Retinal pigment epithelial cell (primary cell): Measurements from ENCODE around the gene IL12RB2.

Experiments used
- DNase-seq: peaks from one replicate; pipeline ENCODE4 v3.0.0-alpha.2; 2010; ENCODE audit warnings: low read depth
- H3K4me3 ChIP-seq: 2 replicates; pipeline ENCODE4 v1.5.1; 2011; ENCODE audit warnings: mild to moderate bottlenecking, low read length, control low read depth, moderate library complexity
- TF ChIP-seq, protein P1 (sequence below): conservative IDR thresholded peaks from 2 replicates; pipeline ENCODE4 v1.5.1; 2011; ENCODE audit warnings: low read depth, low read length, control low read depth, inconsistent platforms

Gene IL12RB2

DNA sequence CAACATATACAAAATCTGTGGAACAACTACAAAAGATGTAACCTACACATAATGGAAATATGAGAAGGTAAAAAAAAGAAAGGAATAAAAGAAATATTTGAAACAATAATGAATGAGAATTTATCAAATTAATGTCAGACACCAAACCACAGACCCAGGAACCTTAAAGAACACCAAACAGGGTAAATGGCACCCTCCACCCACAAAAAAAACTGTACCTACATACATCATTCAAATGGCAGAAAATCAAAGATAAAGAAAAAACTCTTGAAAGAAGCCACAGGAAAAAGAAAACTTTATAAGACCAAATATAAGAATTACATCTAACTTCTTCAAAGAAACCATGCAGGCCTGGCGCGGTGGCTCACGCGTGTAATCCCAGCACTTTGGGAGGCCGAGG, 54.0 kb downstream of the IL12RB2 start:
- TF ChIP-seq, protein P1, sequence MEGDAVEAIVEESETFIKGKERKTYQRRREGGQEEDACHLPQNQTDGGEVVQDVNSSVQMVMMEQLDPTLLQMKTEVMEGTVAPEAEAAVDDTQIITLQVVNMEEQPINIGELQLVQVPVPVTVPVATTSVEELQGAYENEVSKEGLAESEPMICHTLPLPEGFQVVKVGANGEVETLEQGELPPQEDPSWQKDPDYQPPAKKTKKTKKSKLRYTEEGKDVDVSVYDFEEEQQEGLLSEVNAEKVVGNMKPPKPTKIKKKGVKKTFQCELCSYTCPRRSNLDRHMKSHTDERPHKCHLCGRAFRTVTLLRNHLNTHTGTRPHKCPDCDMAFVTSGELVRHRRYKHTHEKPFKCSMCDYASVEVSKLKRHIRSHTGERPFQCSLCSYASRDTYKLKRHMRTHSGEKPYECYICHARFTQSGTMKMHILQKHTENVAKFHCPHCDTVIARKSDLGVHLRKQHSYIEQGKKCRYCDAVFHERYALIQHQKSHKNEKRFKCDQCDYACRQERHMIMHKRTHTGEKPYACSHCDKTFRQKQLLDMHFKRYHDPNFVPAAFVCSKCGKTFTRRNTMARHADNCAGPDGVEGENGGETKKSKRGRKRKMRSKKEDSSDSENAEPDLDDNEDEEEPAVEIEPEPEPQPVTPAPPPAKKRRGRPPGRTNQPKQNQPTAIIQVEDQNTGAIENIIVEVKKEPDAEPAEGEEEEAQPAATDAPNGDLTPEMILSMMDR: no peak
- H3K4me3 ChIP-seq: no peak overlapping the region
- DNase-seq: no peak

DNA sequence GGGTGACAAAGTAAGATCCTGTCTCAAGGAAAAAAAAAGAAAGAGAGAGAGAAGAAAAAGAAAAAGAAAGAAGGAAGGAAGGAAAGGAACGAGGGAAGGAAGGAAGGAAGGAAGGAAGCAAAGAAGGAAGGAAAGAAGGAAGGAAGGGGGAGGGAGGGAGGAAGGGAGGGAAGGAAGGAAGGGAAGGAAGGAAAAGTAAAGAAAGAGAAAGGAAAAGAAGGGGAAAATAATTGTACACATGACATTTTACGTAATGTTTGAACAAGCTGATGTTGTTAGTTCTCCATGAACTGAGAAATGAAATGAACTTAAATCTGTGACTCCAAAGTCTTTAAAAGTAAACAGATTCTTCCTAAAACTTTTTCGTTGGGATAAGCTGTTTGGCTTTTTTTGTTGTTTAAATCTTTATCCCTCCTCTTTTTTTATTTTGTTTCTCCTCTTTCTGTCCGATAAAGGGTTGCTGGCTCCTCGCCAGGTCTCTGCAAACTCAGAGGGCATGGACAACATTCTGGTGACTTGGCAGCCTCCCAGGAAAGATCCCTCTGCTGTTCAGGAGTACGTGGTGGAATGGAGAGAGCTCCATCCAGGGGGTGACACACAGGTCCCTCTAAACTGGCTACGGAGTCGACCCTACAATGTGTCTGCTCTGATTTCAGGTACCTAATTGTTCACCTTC, 59.8 kb downstream of the IL12RB2 start:
- TF ChIP-seq, protein P1: peak; percentile 23
- no peak overlapping the region for H3K4me3 ChIP-seq
- no peak for DNase-seq

DNA sequence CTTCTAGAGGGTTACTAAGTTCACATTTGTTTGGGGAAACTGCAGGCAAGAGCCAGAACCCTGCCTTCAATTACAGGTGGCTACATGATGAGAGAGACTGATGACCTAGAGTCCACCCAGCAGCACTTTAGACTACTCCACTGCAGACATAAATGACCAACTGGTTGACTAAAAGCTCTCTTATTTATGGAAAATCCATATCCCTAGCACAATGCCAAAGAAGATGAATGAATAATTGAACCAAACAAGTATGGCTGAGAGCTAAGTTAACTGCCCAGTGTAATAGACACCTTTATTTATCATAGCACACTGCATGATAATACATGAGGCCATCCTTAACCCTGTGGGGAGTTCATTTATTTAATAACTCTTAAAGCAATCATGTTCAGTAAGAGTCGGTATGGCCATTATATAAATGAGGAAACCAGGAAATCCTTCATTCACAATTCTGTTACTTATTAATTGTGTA, 60.4 kb downstream of the IL12RB2 start:
- TF ChIP-seq, protein P1: no peak

DNA sequence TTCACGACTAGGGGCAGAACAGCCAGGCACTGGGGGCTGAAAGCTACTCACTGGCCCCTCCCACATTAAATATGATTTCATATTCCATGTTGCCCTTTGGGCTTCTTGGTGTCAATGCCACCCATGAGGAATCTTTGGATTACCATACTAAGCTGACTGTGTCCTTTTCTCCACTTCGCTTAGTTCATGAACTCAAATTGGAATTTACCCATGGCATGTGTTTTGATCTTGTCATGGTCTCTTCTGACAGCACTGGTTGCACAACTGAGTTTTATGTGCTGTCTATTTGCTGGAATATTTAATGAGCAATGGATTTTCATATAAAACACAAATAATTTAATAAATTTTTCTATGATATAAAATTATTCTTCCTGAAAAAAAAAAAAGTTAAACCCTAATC, 63.4 kb downstream of the IL12RB2 start:
- no peak overlapping the region for H3K4me3 ChIP-seq
- DNase-seq: no peak
- TF ChIP-seq, protein P1: no peak

More for the DNA sequence above, 60.4 kb downstream of the IL12RB2 start:
- no peak overlapping the region for H3K4me3 ChIP-seq
- DNase-seq: no peak

DNA sequence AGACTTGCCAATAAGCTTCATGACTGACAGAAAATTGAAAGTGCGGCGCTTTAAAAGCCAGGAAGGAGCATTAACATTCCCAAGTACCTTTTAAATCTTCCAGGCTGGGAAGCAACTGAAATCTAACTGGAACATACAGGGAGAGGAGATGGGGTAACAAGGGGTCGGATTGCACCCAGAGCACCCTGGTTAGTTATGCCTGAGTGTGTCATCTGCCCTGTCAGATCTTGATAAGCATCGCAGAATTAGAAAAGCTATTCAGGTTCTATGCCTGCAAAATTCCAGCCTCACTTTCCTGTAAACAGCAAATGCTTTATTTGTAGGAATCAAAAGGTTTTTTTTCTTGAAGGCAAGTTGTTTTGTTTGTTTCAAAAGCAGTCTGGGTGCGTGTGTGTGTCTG, 64.0 kb downstream of the IL12RB2 start:
- no peak overlapping the region for H3K4me3 ChIP-seq
- TF ChIP-seq, protein P1: no peak
- no peak for DNase-seq

DNA sequence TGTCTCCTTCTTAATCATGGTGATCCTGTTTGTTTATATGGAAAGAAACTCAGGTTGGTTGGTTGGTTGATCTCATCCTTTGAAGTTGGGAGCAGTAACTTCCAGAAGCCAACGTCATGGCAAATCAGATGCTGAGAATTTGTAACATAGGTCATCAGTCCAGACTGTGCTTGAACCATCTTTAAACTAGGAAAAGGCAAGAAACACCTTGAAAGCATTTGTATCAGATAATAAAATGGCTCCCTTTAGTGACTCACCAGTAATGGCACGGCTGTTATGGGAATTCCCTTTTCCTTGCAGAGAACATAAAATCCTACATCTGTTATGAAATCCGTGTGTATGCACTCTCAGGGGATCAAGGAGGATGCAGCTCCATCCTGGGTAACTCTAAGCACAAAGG, 64.5 kb downstream of the IL12RB2 start:
- H3K4me3 ChIP-seq: no peak overlapping the region
- TF ChIP-seq, protein P1: no peak
- DNase-seq: no peak

DNA sequence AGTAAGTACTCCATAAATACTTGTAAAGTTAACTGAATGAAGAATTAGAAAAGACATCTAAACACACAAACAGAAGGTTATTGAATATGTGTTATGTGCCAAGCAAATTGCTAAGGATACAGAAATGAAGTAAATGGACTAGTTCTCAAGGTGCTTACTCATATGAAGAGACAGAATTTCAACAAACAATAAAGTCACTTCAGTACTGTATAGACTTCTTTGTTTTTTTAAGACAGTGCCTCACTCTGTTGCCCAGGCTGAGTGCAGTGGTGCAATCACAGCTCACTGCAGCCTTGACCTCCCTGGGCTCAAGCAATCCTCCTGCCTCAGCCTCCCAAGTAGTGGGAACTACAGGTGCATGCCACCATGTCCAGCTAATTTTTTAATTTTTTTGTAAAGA, 65.2 kb downstream of the IL12RB2 start:
- DNase-seq: no peak
- H3K4me3 ChIP-seq: no peak overlapping the region
- TF ChIP-seq, protein P1: no peak
